Fibroblast of the conjunctiva (primary cell): ENCODE measurements around the gene C11orf24.
"Not testable (repeated sequence)": the region's sequence is repeated elsewhere in the genome, so short reads cannot be mapped to it uniquely, and the experiment has no call there.

ENCODE experiments used
- DNase-seq: peaks from one replicate; pipeline ENCODE4 v3.0.0-alpha.2; 2010; ENCODE audit warnings: low read depth

C11orf24 gene

DNA sequence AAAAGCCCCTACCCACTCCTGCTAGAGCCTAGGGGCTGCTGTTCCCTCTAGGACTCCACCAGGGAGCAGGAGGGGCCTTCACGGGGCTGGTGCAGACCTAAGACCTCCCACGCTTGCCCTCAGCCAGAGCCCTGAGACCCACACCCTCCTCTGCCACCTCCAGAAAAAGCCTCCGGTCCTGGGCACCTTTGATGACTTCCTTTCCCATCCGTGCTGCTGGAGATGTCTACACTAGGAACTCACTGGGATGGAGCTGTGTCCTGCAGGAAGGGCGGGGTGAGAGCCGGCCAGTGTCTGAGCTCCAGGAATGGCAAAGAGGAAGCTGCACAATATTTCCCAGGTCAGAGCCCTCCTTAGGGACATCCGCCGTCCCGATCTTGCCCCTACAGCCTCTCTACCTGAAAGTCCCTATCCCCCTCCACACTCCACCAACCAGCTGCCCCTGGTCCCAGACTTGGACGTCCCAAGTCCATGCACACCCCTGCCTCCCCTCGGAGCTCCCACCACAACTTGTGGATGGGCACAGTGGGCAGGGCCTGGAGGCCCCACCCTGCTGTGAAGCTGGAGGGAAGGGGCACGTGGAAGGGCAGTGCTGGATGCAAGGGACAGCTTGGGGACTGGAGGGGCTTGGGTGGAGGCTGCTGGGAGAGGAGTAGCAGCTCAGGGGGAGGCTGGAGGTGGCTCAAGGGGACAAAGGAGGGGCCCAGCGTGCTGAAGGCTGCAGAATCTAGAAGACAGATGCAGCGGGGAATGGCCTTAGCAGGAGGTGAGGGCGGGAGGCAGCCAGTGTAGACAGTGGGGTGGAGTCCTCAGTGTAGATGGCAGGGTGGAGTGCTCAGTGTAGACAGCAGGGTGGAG, 27.1 kb upstream of the C11orf24 start:
- DNase-seq = no peak

DNA sequence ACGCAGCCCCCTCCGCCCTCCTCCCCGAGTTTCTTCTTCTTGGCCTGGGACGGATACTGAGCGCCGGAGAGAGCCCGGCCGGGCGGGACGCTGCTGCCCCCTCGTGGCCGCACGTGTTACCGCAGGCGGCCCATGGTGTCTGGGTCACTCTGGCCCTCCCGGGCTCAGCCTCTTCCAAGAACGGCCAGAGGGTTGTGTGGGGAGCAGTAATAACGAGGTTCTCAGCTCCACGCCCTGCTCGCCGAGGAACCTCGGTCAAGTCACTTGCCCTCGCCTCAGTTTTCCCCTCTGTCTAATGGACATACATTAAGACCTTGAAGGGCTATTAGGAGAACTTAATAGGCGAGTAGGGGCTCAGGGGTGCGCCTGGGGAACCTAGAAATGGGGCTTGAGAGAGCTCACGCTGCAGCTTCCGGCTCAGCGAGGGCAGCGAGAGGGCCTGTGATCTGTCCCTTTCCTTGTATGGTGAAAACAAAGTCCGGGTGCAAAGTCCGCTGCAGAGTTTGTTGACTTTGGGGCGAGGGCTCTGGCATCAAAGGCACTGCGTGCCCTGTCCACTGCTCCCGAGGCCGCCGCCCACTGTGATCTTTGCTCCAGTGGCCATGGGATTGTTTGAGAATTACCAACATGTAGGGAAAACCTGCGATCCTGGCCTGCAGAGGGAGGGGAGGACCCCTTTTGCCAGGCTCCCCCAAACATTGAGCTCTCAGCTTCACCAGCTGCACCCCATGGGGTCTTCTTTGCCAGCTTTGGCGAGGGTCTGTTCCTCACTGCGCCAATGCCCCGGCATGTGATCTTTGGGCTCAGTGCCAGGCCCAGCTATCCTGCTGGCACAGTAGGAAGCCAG, 26.3 kb upstream of the C11orf24 start:
- DNase-seq = peak; percentile 40

GRCh38 chr11:68297494-68297811, 25.7 kb upstream of the C11orf24 start:
- no peak for DNase-seq

- DNase-seq = no peak
These were observed 25.2 kb upstream of the C11orf24 start for GRCh38 chr11:68297052-68297378.

GRCh38 chr11:68296344-68297051, 24.7 kb upstream of the C11orf24 start:
- no peak for DNase-seq

DNA sequence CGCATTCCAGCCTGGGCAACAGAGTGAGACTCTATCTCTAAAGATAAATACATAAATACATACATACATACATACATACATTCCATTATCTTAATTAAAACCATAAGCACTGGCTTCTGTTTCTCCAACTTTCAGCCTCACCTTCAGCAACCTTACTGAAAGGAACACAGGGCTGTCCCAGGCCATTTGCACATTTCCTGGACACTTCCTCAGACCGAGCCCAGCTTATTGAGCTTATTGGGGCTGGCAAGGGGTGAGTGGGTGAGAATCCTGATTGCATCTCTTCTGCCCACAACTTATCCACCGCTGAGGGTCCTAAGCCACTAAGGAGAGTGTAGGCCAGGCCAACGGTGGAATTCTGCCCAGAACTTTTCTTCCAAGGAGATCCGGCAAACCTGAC, 24.2 kb upstream of the C11orf24 start:
- no peak for DNase-seq

- no peak for DNase-seq
These were observed 23.5 kb upstream of the C11orf24 start for GRCh38 chr11:68295271-68295670.

DNA sequence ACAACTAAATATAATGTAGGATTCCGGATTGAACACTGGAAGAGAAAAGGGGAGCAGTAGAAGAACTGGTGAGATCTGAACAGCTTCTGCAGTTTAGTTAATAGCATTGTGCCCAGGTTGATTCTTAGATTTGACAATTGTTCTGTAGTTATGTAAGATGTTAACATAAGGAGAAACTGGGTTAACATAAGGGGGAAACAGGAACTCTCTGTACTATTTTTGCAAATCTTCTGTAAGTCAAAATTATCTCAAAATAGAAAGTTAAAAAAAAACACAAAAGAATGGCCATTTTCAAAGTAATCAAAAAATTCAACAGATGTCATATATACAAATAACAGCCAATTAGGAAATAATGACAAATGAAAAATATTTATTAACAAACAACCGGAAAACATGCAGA, 21.9 kb upstream of the C11orf24 start:
- no peak for DNase-seq

GRCh38 chr11:68289456-68289855, 17.7 kb upstream of the C11orf24 start:
- DNase-seq = no peak

- DNase-seq = no peak
These were observed 15.6 kb upstream of the C11orf24 start for GRCh38 chr11:68287419-68287818.

DNA sequence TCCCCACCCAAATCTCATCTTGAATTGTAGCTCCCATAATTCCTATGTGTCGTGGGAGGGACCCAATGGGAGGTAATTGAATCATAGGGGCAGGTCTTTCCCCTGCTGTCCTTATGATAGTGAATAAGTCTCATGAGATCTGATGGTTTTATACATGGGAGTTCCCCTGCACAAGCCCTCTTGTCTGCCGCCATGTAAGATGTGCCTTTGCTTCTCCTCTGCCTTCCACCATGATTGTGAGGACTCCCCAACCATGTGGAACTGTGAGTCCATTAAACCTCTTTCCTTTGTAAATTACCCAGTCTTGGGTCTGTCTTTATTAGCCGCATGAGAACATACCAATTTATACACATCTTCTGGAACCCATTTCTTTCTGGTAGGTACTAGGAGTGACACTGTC, 12.8 kb upstream of the C11orf24 start:
- not testable (repeated sequence) for DNase-seq

DNA sequence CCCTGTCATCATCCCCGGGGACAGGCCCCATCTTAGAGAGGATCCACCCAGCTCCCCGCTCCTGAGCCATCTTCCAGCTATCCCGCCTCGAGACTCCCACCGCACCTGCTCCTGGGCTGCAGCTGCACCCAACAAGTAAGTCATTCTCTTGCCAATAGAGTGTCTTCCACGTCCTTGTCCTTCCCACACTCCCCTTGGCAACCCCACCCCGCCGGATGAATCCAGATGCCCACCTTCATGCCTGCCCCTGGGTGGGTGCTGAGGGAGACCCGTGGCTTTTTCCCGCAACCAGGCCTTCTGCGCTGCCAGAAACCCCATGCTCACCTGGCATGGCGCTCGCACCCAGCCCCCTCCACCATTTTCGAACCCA, 11.1 kb upstream of the C11orf24 start:
- DNase-seq = no peak

GRCh38 chr11:68282141-68282860, 10.5 kb upstream of the C11orf24 start:
- no peak for DNase-seq

- DNase-seq = no peak
These were observed 7.9 kb upstream of the C11orf24 start for GRCh38 chr11:68279676-68280075.

DNA sequence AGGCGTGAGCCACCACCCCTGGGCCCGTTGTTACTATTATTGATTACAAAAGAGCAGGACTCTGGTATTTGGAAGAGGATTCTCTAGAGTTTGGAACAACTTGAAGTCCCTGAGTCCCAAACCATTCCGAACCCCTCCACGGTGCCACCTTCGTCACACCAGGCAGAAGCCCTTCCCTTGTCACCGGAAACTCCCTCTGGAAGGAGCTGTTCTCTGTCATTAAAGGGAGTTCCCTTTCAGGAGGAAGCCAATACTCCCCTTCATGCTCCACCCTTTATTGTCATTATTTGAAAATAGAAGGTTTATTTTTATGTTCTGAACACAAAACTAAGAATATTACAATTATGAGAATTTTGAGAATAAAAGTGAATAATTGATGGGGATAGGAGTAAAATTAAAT, 5.1 kb upstream of the C11orf24 start:
- DNase-seq = no peak

- DNase-seq = no peak
These were observed 4.1 kb upstream of the C11orf24 start for GRCh38 chr11:68275721-68276507.

DNA sequence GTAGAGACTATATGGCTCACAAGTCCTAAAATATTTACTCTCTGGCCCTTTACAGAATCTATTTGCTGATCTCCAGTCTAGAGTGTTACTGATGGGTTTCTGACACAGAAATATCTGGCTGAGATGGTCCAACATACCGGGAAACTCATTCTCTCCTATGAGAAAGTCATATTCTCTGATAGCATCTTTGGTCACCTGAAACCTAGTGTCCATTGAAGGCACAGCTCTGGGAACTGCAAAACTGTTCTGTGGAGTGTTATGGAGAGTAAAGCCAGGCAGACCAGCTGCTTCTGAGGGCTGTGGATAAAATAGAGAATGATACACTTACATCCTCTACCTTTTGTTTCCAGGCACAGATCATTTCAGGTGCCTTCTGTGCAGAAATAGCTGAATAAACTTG, 2.5 kb upstream of the C11orf24 start:
- no peak for DNase-seq

DNA sequence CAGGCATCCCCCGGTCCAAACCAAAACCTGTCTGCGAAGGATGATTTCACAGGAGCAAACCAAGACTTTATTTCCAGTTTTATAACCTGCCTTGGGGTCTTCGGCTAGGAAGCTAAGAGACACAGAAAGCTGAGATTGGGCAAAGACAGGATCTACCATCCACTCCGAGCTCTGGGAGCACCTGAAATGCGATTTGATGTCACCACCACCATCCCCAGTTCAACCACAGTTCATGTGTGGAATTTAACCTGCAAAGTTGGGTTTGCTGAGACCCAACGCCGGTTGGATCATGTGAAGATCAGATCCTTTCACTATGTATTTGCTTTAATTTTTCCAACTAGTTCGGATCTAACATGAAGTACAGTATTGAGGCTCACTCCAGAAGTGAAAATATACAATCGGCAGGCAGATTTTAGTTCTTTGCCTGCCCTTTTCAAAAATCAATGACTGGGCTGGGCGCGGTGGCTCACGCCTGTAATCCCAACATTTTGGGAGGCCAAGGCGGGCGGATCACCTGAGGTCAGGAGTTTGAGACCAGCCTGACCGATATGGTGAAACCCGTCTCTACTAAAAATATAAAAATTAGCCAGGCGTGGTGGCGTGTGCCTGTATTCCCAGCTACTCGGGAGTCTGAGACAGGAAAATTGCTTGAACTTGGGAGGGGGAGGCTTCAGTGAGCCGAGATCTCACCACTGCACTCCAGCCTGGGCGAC, 1.4 kb upstream of the C11orf24 start:
- no peak for DNase-seq

GRCh38 chr11:68271023-68271780, 571 bp downstream of the C11orf24 start:
- peak; percentile 59 for DNase-seq
